Activated naive CD8-positive, alpha-beta T cell treated with anti-CD3 and anti-CD28 coated beads, Interleukin-2, amount 10 ng/mL, durations not matched to agents 7 days and 5 days (primary cell): ENCODE data around the gene NEK4. TPM values are rescaled to one million over a fixed set of nuclear protein-coding genes. Genes with fewer than 3 reads are reported as not detected.
"Not testable (repeated sequence)": the region's sequence is repeated elsewhere in the genome, so short reads cannot be mapped to it uniquely, and the experiment has no call there.

Experiments used
- ATAC-seq: fragments of 150-1000 bp; cut with Tn5 transposase; one replicate; pipeline ENCODE4 v1.10.0; 2021; ENCODE audit warnings: low read depth, moderate library complexity
- POLR2A ChIA-PET: fragments of 350-600 bp; sonication (Branson Sonifier 250); formaldehyde crosslinking; loops from one replicate; lab custom pipeline; 2021; ENCODE audit warnings: antibody characterized with exemption; lab: Charles Lee
- DNase-seq: peaks from one replicate; pipeline ENCODE4 v3.0.0; 2021
- H3K27ac Mint-ChIP-seq: one replicate; pipeline ENCODE4 v1.8.0; 2022; ENCODE audit warnings: mild to moderate bottlenecking, mixed read lengths
- H3K27me3 Mint-ChIP-seq: one replicate; pipeline ENCODE4 v1.8.0; 2022; ENCODE audit warnings: mild to moderate bottlenecking, moderate library complexity, mixed read lengths
- H3K36me3 Mint-ChIP-seq: one replicate; pipeline ENCODE4 v1.8.0; 2021; ENCODE audit warnings: mild to moderate bottlenecking, mixed read lengths
- H3K4me1 Mint-ChIP-seq: one replicate; pipeline ENCODE4 v1.8.0; 2021; ENCODE audit warnings: mixed read lengths
- H3K4me3 Mint-ChIP-seq: one replicate; pipeline ENCODE4 v1.8.0; 2022; ENCODE audit warnings: mild to moderate bottlenecking, moderate library complexity, mixed read lengths
- H3K9me3 Mint-ChIP-seq: one replicate; pipeline ENCODE4 v1.8.0; 2021; ENCODE audit warnings: mixed read lengths
- total RNA-seq, 2 experiments: library from RNA; stranded (reverse); gene quantifications; one replicate each; pipeline ENCODE4 v1.2.3, GENCODE V29; 2021

The NEK4 gene
- total RNA-seq, 2 experiments from 2014 or later = 22.4 to 25.1 TPM

- no peak for DNase-seq
- ATAC-seq = no peak
- H3K27me3 Mint-ChIP-seq = no peaks in the 10 kb centered on the region
- H3K4me1 Mint-ChIP-seq = peaks cover 37% of the 10 kb centered on the region
- no peak overlapping the region for H3K4me3 Mint-ChIP-seq
- no peaks in the 10 kb centered on the region for H3K9me3 Mint-ChIP-seq
- H3K36me3 Mint-ChIP-seq = peaks cover 23% of the 10 kb centered on the region
- POLR2A ChIA-PET = interaction anchor here (5.7 kb wide), 1 partner anchor 17 kb away, joined by 38 read pairs; the partner anchor contains the start of genes GLT8D1 and SPCS1
- no peak overlapping the region for H3K27ac Mint-ChIP-seq
Observed at GRCh38 chr3:52688266-52688665, 82.5 kb downstream of the NEK4 start.

DNA sequence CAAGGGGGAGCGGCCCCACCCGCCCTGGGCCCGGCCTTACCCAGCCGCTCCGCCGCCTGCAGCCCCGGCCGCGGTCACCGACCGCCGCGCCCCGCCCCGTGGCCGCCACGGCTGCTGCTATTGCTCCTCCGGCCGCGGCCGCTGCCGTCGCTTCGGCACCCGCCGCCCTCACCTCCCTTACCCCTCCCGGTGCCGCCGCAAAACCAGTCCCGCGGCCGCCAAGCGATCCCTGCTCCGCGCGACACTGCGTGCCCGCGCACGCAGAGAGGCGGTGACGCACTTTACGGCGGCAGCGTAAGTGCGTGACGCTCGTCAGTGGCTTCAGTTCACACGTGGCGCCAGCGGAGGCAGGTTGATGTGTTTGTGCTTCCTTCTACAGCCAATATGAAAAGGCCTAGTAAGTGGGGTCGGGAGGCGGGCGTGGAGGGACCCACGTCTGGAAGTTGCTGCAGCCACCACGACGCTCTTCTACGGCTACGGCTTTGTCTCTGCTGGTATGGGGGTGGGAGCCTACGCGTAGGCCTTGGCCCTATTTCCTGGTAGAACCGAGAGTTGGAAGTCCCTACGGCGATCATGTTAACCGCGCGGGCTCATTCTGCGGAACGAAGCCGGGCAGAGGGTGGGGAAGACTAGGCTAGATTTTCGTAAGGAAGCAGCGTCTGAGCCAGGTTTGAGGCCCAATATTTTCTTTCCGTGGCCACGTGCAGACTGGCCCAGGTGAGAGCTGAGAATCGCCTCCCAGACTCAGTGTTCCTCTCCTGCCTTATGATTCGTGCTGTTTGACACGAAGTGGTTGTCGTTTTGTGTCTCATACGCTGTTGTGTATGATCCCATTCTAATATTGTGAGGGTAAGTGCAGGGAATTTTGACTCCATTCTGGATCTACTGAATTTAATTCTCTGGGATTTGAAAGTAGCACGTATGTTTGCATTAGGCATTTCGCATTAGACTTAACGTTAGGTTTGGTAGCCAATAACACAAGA, 84.7 kb downstream of the NEK4 start, which contains the start of the genes GNL3 and PBRM1:
GNL3 (plus strand) TSS at position 324 of the 983 bp plus-strand sequence; CDS start at position 385, 61 bp downstream.
PBRM1 (minus strand) TSS at position 205 of the 983 bp plus-strand sequence.
- H3K27ac Mint-ChIP-seq = peak within 1 kb of the TSS; percentile 94
- ATAC-seq (peak; percentile 80), DNase-seq (peak; percentile 94)
- H3K36me3 Mint-ChIP-seq = peaks cover 19% of the 10 kb centered on the region
- H3K27me3 Mint-ChIP-seq = no peaks in the 10 kb centered on the region
- peaks cover 41% of the 10 kb centered on the region for H3K4me1 Mint-ChIP-seq
- no peaks in the 10 kb centered on the region for H3K9me3 Mint-ChIP-seq
- POLR2A ChIA-PET = interaction anchor here (1.4 to 5.7 kb wide), 5 partner anchors 10 to 360 kb away, joined by 3 to 38 read pairs (median 4); partner anchors contain the start of genes GLT8D1, SFMBT1 and SPCS1
- peak within 1 kb of the TSS; percentile 99 for H3K4me3 Mint-ChIP-seq

GRCh38 chr3:52685285-52685708, 85.4 kb downstream of the NEK4 start:
- DNase-seq = peak; percentile 86
- Mint-ChIP-seq H3K4me3 (peak overlapping the region; percentile 96), H3K36me3 (peaks cover 18% of the 10 kb centered on the region), H3K9me3 (no peaks in the 10 kb centered on the region), H3K4me1 (peaks cover 37% of the 10 kb centered on the region), H3K27me3 (no peaks in the 10 kb centered on the region), H3K27ac (peak overlapping the region; percentile 94)
- peak; percentile 81 for ATAC-seq
- POLR2A ChIA-PET = interaction anchor here (1.4 to 5.7 kb wide), 2 partner anchors 20 to 360 kb away, joined by 3 to 38 read pairs; partner anchors contain the start of genes GLT8D1, SFMBT1 and SPCS1

DNA sequence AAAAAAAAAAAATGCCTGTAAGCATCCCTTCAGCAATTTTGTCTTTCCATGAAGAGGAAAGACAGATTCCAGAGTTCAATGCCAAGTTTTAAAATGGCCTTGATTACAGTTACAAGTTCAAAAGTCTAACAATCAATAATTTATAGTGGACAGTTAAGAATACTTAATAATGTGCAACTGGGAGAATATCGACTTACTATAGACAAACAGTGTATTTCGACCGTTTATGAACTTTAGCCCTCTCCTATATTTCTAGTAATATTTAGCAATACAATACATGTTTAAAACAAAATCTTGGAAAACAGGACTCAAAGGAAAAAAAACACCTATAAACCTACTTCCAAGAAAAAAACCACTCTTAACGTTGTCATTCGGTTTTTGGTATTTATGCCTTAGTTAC, 86.6 kb downstream of the NEK4 start:
- no peak for DNase-seq
- Mint-ChIP-seq H3K36me3 (peaks cover 16% of the 10 kb centered on the region), H3K4me1 (peaks cover 36% of the 10 kb centered on the region), H3K27me3 (no peaks in the 10 kb centered on the region), H3K9me3 (no peaks in the 10 kb centered on the region), H3K27ac (no peak overlapping the region), H3K4me3 (peak overlapping the region; percentile 96)
- POLR2A ChIA-PET = interaction anchor here (5.7 kb wide), 1 partner anchor 21 kb away, joined by 38 read pairs; the partner anchor contains the start of genes GLT8D1 and SPCS1
- no peak for ATAC-seq

DNA sequence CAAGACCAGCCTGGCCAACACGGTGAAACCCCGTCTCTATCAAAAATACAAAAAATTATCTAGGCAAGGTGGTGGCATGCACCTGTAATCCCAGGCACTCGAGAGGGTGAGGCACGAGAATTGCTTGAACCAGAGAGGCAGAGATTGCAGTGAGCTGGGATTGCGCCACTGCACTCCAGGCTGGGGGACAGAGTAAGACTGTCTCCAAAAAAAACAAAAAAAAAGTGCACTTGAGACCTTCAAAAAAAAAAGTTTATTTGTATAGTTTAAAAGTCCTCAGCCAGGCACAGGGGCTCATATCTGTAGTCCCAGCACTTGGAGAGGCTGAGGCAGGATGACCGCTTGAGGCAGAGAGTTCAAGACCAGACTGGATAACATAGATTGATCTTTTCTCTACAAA, 87.1 kb downstream of the NEK4 start:
- ATAC-seq = no peak
- POLR2A ChIA-PET = no interaction called here
- no peaks in the 10 kb centered on the region for H3K27me3 Mint-ChIP-seq
- no peaks in the 10 kb centered on the region for H3K9me3 Mint-ChIP-seq
- no peak overlapping the region for H3K27ac Mint-ChIP-seq
- DNase-seq = no peak
- peaks cover 34% of the 10 kb centered on the region for H3K4me1 Mint-ChIP-seq
- peaks cover 17% of the 10 kb centered on the region for H3K36me3 Mint-ChIP-seq
- peak overlapping the region; percentile 37 for H3K4me3 Mint-ChIP-seq

DNA sequence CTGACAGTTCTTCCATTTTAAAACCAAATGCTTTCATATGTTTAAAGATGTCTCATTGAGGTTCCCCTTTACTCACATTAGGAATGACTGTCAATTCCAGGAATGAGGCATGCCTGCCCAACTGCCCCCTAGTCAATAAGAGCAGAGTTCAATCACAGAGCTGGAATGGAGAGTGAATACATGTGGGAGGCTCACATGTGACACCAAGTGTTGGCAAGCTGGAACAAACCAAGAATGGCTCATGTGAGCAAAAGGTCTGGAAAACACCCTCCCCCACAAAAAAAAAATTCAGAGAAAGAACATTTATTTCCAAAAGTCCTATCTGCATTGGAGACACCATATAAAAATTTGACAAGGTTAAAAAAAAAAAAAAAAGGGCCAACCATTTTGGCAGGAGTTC, 88.7 kb downstream of the NEK4 start:
- POLR2A ChIA-PET = no interaction called here
- Mint-ChIP-seq H3K27me3 (no peaks in the 10 kb centered on the region), H3K9me3 (no peaks in the 10 kb centered on the region), H3K27ac (peak overlapping the region; percentile 14), H3K4me1 (peaks cover 29% of the 10 kb centered on the region), H3K4me3 (peak overlapping the region; percentile 6), H3K36me3 (peaks cover 13% of the 10 kb centered on the region)
- ATAC-seq (no peak), DNase-seq (no peak)

DNA sequence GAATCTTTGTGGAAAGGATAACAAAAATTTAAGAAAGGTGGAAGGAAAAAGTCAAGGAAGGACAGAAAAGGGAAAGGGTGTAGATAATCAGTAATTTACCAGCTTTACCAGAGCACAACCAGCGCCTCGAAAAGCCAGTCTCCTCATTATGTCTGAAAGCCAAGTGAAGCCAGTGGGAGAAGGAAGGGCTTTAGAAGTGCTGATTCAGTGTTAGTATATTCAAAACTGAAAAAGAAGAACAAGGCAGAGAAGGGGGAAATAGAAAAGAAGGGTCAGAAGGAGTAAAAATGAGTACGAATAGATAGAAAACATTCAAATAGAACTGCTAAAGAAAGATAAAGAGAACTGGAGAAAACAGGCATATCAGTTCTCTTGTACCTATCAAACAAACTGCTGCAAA, 89.1 kb downstream of the NEK4 start:
- Mint-ChIP-seq H3K9me3 (no peaks in the 10 kb centered on the region), H3K4me1 (peaks cover 27% of the 10 kb centered on the region), H3K27me3 (no peaks in the 10 kb centered on the region), H3K36me3 (peaks cover 16% of the 10 kb centered on the region), H3K4me3 (no peak overlapping the region), H3K27ac (peak overlapping the region; percentile 21)
- POLR2A ChIA-PET = no interaction called here
- DNase-seq (no peak), ATAC-seq (no peak)

- Mint-ChIP-seq H3K4me3 (no peak overlapping the region), H3K36me3 (peaks cover 20% of the 10 kb centered on the region), H3K27me3 (no peaks in the 10 kb centered on the region), H3K9me3 (no peaks in the 10 kb centered on the region), H3K4me1 (peaks cover 23% of the 10 kb centered on the region), H3K27ac (no peak overlapping the region)
- POLR2A ChIA-PET = interaction anchor here (0.8 kb wide), 1 partner anchor 29 kb away, joined by 4 read pairs; no protein-coding TSS in a partner anchor
- DNase-seq (no peak), ATAC-seq (no peak)
Observed at GRCh38 chr3:52679811-52680210, 90.9 kb downstream of the NEK4 start.

GRCh38 chr3:52679199-52679538, 91.6 kb downstream of the NEK4 start:
- Mint-ChIP-seq H3K4me3 (no peak overlapping the region), H3K27me3 (no peaks in the 10 kb centered on the region), H3K4me1 (peaks cover 18% of the 10 kb centered on the region), H3K27ac (no peak overlapping the region), H3K36me3 (peaks cover 21% of the 10 kb centered on the region), H3K9me3 (no peaks in the 10 kb centered on the region)
- POLR2A ChIA-PET = interaction anchor here (0.8 kb wide), 1 partner anchor 28 kb away, joined by 4 read pairs; no protein-coding TSS in a partner anchor
- no peak for DNase-seq
- no peak for ATAC-seq

DNA sequence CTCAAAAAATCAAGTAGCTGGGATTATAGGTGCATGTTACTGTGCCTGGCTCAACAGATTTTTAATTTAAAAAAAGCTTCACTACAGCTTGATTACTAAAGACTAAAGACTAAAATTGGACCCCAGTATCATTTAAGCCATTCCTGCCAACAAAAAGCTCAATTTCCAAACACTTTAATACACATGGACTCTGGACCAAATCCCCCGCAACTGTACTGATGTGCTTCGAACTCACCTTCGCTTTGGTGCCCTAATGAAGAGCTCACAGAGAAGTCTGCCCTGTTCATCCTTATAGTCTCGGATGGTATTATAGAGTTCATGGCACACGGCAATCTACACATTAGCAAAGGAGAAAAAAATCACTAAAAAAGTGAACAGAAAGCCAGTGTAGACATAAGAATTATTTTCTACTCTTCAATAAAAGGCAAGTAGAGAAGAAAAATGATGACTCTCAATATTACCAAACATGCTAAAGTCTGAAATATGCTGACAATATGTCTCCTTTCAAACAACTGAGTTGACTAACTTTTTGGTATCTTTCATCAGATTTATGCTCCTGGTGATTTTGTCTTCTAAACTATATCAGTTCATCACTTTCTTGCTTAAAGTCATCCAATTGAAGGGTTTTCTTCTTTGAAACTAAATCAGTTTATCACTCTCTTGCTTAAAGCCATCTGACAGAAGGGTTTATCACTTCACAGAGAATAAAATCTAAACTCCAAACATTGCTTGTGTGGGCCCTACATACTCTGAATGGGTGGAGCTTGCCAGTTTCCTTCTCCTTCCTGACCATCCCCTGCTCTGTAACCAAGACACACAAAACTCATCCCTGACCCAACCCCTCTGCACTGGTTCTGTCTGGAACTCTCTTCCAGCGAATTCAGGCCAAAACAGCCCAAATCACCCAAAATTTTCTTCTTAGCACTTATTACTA, 92.2 kb downstream of the NEK4 start:
- H3K27ac Mint-ChIP-seq = peak overlapping the region; percentile 9
- no peaks in the 10 kb centered on the region for H3K9me3 Mint-ChIP-seq
- POLR2A ChIA-PET = no interaction called here
- ATAC-seq (no peak), DNase-seq (no peak)
- no peak overlapping the region for H3K4me3 Mint-ChIP-seq
- peaks cover 21% of the 10 kb centered on the region for H3K36me3 Mint-ChIP-seq
- H3K4me1 Mint-ChIP-seq = peaks cover 13% of the 10 kb centered on the region
- no peaks in the 10 kb centered on the region for H3K27me3 Mint-ChIP-seq

GRCh38 chr3:52676201-52676600, 94.5 kb downstream of the NEK4 start:
- ATAC-seq, POLR2A ChIA-PET, H3K9me3 Mint-ChIP-seq, H3K4me3 Mint-ChIP-seq, H3K27me3 Mint-ChIP-seq, DNase-seq, H3K27ac Mint-ChIP-seq: not testable (repeated sequence)
- H3K36me3 Mint-ChIP-seq = peaks cover 32% of the 10 kb centered on the region
- H3K4me1 Mint-ChIP-seq = peaks cover 16% of the 10 kb centered on the region

GRCh38 chr3:52671676-52672075, 99.1 kb downstream of the NEK4 start:
- ATAC-seq = no peak
- H3K36me3 Mint-ChIP-seq = peaks cover 28% of the 10 kb centered on the region
- peaks cover 15% of the 10 kb centered on the region for H3K4me1 Mint-ChIP-seq
- H3K9me3 Mint-ChIP-seq = no peaks in the 10 kb centered on the region
- H3K27ac Mint-ChIP-seq = no peak overlapping the region
- DNase-seq = no peak
- H3K4me3 Mint-ChIP-seq = no peak overlapping the region
- H3K27me3 Mint-ChIP-seq = no peaks in the 10 kb centered on the region
- POLR2A ChIA-PET = interaction anchor here (0.7 kb wide), 1 partner anchor 23 kb away, joined by 3 read pairs; no protein-coding TSS in a partner anchor
